ENCODE results near the gene PDE3A.

DNA sequence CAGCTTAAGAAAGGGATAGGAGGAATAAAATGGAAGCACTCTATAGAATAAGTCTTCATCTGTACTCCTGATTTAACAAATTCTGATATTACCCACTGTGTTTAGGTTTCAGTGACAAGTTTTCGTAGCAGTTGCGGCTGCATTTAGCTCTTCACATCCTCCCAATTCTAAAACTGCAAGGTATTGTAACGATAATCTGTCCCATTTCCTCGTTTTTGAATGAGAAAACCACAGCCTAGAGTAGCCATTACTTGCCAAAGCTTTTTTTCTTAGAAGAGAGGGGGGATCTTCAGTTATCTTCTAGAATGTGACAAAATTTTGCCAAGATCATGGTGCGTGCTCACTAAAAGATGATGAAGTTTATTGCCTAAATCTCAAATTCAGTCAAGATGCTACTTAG lies 155.8 kb downstream of the PDE3A start:
- TF ChIP-seq, protein P1, sequence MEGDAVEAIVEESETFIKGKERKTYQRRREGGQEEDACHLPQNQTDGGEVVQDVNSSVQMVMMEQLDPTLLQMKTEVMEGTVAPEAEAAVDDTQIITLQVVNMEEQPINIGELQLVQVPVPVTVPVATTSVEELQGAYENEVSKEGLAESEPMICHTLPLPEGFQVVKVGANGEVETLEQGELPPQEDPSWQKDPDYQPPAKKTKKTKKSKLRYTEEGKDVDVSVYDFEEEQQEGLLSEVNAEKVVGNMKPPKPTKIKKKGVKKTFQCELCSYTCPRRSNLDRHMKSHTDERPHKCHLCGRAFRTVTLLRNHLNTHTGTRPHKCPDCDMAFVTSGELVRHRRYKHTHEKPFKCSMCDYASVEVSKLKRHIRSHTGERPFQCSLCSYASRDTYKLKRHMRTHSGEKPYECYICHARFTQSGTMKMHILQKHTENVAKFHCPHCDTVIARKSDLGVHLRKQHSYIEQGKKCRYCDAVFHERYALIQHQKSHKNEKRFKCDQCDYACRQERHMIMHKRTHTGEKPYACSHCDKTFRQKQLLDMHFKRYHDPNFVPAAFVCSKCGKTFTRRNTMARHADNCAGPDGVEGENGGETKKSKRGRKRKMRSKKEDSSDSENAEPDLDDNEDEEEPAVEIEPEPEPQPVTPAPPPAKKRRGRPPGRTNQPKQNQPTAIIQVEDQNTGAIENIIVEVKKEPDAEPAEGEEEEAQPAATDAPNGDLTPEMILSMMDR (conservative IDR thresholded peaks at IDR 0.05; ENCODE audit: low read depth, low read length) = no peak
- TF ChIP-seq RAD21 (IDR thresholded peaks at IDR 0.05; ENCODE audit: low read length) = no peak
- TF ChIP-seq POLR2A (IDR thresholded peaks at IDR 0.05; ENCODE audit: low read depth, low read length) = no peak
- TF ChIP-seq FOS (IDR thresholded peaks at IDR 0.05; ENCODE audit: low read depth, low read length) = no peak
- no peak for TF ChIP-seq MAZ (IDR thresholded peaks at IDR 0.05; ENCODE audit: borderline replicate concordance, low read depth, low read length)
- no peak for TF ChIP-seq RCOR1 (IDR thresholded peaks at IDR 0.05; ENCODE audit: insufficient replicate concordance, low read length)
- TF ChIP-seq, protein P2, sequence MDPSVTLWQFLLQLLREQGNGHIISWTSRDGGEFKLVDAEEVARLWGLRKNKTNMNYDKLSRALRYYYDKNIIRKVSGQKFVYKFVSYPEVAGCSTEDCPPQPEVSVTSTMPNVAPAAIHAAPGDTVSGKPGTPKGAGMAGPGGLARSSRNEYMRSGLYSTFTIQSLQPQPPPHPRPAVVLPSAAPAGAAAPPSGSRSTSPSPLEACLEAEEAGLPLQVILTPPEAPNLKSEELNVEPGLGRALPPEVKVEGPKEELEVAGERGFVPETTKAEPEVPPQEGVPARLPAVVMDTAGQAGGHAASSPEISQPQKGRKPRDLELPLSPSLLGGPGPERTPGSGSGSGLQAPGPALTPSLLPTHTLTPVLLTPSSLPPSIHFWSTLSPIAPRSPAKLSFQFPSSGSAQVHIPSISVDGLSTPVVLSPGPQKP (IDR thresholded peaks at IDR 0.05; ENCODE audit: borderline replicate concordance, low read depth, low read length) = no peak
- TF ChIP-seq, protein P3, sequence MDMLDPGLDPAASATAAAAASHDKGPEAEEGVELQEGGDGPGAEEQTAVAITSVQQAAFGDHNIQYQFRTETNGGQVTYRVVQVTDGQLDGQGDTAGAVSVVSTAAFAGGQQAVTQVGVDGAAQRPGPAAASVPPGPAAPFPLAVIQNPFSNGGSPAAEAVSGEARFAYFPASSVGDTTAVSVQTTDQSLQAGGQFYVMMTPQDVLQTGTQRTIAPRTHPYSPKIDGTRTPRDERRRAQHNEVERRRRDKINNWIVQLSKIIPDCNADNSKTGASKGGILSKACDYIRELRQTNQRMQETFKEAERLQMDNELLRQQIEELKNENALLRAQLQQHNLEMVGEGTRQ (IDR thresholded peaks at IDR 0.05; ENCODE audit: low read depth, low read length) = no peak
- TF ChIP-seq CEBPB (IDR thresholded peaks at IDR 0.05; ENCODE audit: low read depth, low read length) = no peak
- no peak for TF ChIP-seq RFX5 (IDR thresholded peaks at IDR 0.05; ENCODE audit: low read depth, low read length)
- no peak for TF ChIP-seq NFE2L2 (IDR thresholded peaks at IDR 0.05; ENCODE audit: low read depth, low read length)
- no peak for TF ChIP-seq MXI1 (IDR thresholded peaks at IDR 0.05; ENCODE audit: borderline replicate concordance, low read depth, low read length)
- no peak for TF ChIP-seq CHD1 (IDR thresholded peaks at IDR 0.05; ENCODE audit: low read depth, low read length)

Measured in IMR-90 (cell line).